GDM1 (cell line): ENCODE measurements around the gene GJA3.

ENCODE experiments used
- DNase-seq: peaks from one replicate; lab custom pipeline; 2025; lab: John Stamatoyannopoulos, UW

The GJA3 gene

GRCh38 chr13:20150561-20150960 lies 10.3 kb downstream of the GJA3 start:
- no peak for DNase-seq

DNA sequence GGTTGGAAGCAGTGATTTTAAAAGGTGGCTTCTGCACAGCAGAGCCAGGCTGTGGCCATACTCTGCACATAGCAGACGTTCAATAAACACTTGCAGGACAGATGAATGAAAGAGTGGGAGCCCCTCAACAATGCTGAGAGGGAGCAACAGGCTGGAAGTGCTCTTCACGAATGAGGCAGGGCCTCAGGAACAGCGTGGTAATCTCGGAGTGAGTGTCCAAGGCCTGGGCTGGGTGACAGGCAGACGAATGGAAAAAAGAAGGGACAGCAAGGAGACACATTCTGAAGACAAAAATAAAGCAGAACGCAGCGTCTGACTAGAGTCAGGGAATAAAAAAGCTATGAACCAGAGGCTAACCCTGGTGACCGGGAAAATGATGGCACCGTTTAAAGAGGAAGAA lies 11.1 kb downstream of the GJA3 start:
- no peak for DNase-seq

DNA sequence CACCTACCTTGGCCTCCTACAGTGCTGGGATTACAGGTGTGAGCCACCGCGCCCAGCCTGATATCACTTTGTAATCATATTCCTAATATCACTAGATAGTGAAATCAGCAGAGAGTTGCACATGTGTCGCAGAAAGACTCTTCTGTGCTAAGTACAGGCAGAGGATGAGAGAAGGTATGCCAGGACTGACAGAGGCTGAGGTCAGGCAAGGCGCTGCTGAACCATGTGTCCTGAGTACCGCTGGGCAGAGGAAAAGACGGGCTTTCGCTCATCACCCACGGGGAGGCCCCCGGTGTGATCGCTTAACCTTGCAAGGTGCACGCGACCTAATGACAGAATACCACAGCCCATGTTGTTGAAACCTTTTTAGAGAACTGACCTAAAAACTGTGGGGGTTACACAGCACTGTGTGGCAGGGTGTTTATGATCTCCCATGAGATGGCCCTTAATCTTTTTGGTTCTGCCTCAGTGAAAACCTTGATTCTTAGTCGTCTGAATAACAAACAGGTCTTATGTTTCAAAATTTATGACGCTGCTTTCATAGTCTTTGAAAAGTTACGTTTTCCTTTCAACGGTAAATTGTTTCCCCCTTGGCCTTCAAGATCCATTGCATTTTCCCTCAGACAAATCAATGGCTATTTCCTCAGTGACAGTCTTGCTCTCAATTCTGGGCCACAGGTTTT lies 12.2 kb downstream of the GJA3 start:
- DNase-seq = no peak

- DNase-seq = no peak
Measured at GRCh38 chr13:20146381-20146780, 14.5 kb downstream of the GJA3 start.

GRCh38 chr13:20145521-20145920 lies 15.3 kb downstream of the GJA3 start:
- no peak for DNase-seq

- DNase-seq = no peak
Measured at GRCh38 chr13:20144141-20144850, 16.6 kb downstream of the GJA3 start.

DNA sequence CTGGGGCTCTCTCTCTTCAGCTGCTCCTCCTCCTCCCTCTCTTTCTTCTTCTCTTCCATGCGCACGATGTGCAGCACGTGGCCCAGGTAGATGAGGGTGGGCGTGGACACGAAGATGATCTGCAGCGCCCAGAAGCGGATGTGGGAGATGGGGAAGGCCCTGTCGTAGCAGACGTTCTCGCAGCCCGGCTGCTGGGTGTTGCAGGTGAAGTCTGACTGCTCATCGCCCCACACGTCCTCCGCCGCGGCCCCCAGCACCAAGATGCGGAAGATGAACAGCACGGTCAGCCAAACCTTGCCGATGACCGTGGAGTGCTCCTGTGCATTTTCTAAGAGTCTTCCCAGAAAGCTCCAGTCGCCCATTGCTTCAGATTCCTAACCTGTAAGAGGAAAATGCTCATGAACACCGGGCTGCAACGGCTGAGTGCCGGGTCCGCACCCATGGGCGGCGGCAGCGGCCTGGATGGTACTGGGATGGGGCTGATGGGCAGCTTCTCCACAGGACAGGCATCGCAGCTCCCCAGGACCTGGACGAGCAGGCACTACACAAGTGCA lies 17.8 kb downstream of the GJA3 start:
- DNase-seq = no peak

DNA sequence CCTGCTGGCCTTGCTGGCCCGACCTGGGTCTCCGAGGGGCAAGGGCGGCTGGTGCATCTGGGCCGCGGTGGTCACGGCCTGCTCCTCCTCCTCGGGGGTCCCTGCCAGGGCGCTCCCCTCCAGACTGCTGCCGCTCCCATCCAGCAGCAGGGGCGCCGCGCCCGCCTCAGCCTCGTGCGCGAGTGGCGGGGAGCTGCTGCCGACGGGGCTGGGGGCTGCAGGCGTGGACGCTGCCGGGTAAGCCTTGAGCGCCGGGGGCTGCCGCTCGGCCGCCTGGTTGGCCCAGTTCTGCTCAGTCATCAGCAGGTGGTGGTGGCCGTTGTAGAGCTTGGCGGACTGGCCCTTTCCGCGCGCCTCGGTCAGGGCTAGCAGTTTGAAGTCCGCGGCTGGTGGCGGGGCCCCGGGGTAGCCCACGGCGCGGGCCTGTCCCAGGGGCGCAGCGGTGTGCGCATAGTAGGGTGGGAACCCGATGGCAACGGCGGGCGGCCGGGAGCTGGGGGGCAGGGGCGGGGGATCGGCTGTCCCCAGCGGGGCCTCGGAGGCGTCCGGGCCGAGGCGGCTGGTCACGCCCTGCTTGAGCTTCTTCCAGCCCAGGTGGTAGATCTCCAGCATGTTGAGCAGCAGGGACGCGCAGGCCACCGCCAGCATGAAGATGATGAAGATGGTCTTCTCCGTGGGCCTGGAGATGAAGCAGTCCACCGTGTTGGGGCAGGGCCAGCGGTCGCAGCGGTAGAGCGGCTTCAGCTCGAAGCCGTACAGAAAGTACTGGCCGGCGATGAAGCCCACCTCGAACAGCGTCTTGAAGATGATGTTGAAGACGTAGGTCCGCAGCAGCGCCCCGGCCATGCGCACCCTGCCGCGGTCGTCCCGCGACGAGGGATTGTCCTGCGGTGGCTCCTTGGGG lies 18.6 kb downstream of the GJA3 start:
- no peak for DNase-seq

GRCh38 chr13:20141238-20142022 lies 19.4 kb downstream of the GJA3 start:
- no peak for DNase-seq

DNA sequence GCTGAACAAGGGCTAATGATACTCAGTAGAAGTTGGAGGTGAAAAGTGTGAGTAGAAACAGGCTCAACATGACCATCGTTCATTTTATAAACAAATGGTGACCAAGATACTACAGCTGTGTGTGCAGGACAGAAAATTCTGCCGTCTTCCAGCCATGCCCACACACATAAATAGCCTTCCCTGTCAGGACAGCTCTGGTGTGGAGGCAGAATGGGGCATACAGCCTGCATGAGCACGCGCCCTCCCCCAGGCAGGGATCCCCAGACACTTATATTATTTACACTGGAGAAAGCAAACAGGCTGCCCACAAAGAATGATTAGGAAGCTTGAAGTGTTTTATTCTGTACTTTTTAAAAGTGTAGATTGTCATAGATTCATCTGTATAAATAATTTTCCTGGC lies 20.4 kb downstream of the GJA3 start:
- no peak for DNase-seq

DNA sequence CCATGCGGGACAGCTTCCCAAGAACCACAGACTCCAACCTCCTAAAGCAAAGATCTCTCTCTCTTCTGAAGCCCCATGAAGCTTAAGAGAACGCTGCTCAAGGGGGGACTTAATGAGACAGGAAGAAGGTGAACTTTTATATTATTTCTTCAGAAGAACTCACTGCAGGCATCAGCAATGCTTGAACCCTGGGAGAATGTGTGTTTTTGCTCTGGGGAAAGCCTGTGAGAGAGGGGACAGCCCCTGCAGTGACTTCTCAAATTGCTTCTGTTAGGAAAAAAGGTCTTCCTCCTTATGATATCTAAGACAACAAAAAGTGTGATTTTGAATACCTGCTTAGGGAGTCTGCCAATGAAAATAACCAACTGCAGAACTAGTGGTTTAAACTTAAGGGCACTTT lies 23.0 kb downstream of the GJA3 start:
- DNase-seq = no peak

DNA sequence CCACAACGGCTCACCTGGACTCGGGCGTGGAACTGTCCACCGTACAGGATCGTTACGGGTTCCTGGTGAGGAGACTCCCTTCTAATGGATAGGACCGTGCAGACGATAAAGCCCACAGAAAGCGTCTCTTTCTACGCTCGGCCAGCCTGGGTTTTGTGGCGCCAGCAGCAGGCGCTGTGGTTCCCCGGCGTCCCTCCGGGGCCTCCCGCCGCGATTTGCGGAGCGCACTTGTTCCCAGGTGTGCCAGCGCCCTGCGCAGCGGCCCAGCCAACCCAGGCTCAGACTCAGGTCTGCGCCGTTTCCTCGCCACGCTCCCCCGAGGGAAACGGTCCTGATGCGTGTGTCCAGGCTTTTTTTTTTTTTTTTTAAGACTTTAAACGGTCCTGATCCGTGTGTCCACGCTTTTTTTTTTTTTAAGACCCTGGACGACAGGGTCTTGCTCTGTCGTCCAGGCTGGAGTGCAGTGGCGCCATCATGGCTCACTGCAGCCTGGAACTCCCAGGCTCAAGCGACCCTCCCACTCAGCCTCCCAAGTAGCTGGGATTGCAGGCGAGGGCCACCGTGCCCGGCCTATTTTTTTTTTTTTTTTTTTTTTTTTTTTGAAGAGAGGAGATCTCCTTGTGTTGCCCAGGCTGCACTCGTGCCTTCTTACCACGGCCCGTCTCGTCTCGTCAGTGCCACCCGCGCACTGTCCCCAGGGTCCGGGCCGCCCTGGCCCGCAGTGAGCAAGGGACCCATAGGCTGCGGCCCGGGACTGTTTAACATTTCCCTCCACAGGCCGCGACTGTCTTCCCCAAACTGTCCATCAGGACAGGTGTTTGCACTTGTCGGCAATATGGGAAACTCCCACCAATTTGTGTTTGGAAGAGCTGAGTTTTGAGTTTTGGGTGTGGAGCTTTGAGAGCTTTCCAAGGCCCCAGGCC lies 23.8 kb downstream of the GJA3 start:
- no peak for DNase-seq

DNA sequence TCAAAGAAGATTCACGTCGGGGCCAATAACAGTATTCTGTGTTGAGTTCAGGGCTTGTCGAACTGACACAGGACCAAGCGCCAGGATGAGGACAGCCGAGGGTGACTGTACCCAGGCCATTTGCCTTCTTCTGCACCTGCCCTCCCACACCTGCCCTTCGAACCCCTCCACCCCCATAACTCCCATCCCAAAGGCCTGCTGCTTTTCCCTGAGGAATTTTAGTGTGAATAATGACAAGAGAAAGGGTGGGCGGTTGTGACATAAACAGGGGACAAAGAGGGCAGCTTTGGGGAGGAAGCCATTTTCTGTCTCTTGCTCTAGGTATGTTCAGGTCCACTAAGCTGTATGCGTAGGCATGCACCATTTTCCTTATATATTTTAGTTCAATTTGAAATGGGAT lies 26.1 kb downstream of the GJA3 start:
- no peak for DNase-seq

GRCh38 chr13:20132052-20132634 lies 28.7 kb downstream of the GJA3 start:
- DNase-seq = no peak

- DNase-seq = no peak
Measured at GRCh38 chr13:20131057-20131832, 29.6 kb downstream of the GJA3 start.

- DNase-seq = no peak
Measured at GRCh38 chr13:20130652-20131051, 30.2 kb downstream of the GJA3 start.

- DNase-seq = no peak
Measured at GRCh38 chr13:20130012-20130411, 30.8 kb downstream of the GJA3 start.

- no peak for DNase-seq
Measured at GRCh38 chr13:20129076-20129475, 31.8 kb downstream of the GJA3 start.

DNA sequence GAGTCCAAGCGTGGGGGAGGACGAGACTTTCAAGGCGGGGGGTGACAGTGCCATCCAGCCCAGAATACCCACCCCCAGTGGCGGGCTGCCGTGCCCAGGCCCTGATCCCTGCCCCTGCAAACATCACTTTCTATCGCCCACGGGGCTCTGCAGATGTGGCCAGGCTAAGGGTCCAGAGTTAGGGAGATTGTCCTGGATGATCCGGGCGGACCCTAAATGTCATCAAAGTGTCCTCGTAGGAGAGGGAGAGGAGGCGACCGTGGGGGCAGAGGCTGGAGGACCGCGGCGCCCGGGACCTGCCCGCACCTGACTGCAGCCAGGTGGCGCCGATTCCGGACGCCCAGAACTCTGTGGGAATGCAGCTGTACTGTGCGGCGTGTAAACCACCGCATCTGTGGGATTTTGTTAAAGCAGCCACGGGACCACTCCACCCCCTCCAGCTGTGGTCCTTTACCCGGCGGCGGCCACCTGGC lies 32.4 kb downstream of the GJA3 start:
- DNase-seq = no peak
